Smooth muscle cell (in vitro differentiated cells): ENCODE data around the gene RORC. TPM values are rescaled to one million over a fixed set of nuclear protein-coding genes. Genes with fewer than 3 reads are reported as not detected.

Source experiments
- DNase-seq: peaks from one replicate; lab custom pipeline; 2025; ENCODE audit not compliant: unreplicated experiment; lab: John Stamatoyannopoulos, UW
- H2AFZ ChIP-seq: fragments of 200-600 bp; sonication (generic); 2 replicates; pipeline ENCODE4 v1.6.0; 2016; ENCODE audit warnings: antibody characterized with exemption, low read depth, mild to moderate bottlenecking
- H3F3A ChIP-seq: fragments of 200-600 bp; sonication (generic); 2 replicates; pipeline ENCODE4 v1.6.0; 2017; ENCODE audit warnings: antibody characterized with exemption, low read depth
- H3K27ac ChIP-seq: fragments of 200-600 bp; sonication (generic); 2 replicates; pipeline ENCODE4 v1.5.1; 2016; ENCODE audit warnings: low read depth, mild to moderate bottlenecking
- H3K27me3 ChIP-seq: fragments of 200-600 bp; sonication (generic); 2 replicates; pipeline ENCODE4 v1.6.1; 2016; ENCODE audit warnings: low read depth, mild to moderate bottlenecking
- H3K36me3 ChIP-seq: fragments of 200-600 bp; sonication (generic); 2 replicates; pipeline ENCODE4 v1.5.1; 2016; ENCODE audit warnings: low read depth
- H3K4me1 ChIP-seq: fragments of 200-600 bp; sonication (generic); 2 replicates; pipeline ENCODE4 v1.5.1; 2016; ENCODE audit warnings: low read depth
- H3K4me2 ChIP-seq: fragments of 200-600 bp; sonication (generic); 2 replicates; pipeline ENCODE4 v1.6.0; 2016; ENCODE audit warnings: mild to moderate bottlenecking
- H3K4me3 ChIP-seq: fragments of 200-600 bp; sonication (generic); 2 replicates; pipeline ENCODE4 v1.5.1; 2016; ENCODE audit warnings: mild to moderate bottlenecking
- H3K79me2 ChIP-seq: fragments of 200-600 bp; sonication (generic); 2 replicates; pipeline ENCODE4 v1.6.0; 2016; ENCODE audit warnings: low read depth, mild to moderate bottlenecking
- H3K9ac ChIP-seq: fragments of 200-600 bp; sonication (generic); 2 replicates; pipeline ENCODE4 v1.6.0; 2016; ENCODE audit warnings: low read depth
- H3K9me3 ChIP-seq: fragments of 200-600 bp; sonication (generic); replicated peaks from 2 replicates; pipeline ENCODE4 v1.5.1; 2016; ENCODE audit warnings: low read depth
- H4K20me1 ChIP-seq: fragments of 200-600 bp; sonication (generic); 2 replicates; pipeline ENCODE4 v1.6.0; 2016; ENCODE audit warnings: low read depth
- CTCF ChIP-seq: fragments of 200-600 bp; sonication (generic); IDR thresholded peaks from 2 replicates; pipeline ENCODE4 v1.5.1; 2017; ENCODE audit warnings: borderline replicate concordance, mild to moderate bottlenecking, antibody characterized with exemption; ENCODE audit not compliant: insufficient read depth, poor library complexity, severe bottlenecking
- WGBS: methylation state at CpG from one replicate; pipeline ENCODE4 v1.1.7; 2016; ENCODE audit warnings: low lambda C conversion rate; 5-methylcytosine and 5-hydroxymethylcytosine counted together
- polyA plus RNA-seq: library from polyadenylated mRNA; unstranded; fragments of >200 nt; fragmentation: Nextera tagmentation; extraction: Ambion mirVana; gene quantifications from 2 replicates; pipeline ENCODE4 v1.2.1, GENCODE V29; 2016
- total RNA-seq: library from RNA; depleted of rRNA; stranded (reverse); fragments of >200 nt; gene quantifications from 2 replicates; pipeline ENCODE4 v1.2.3, GENCODE V29; 2014

RORC gene
- total and polyA plus RNA-seq, 2 experiments from 2014 or later: not detected

- H4K20me1 ChIP-seq: no peaks in the 10 kb centered on the region
These were observed 23.1 kb upstream of the RORC start for GRCh38 chr1:151854658-151855057.

GRCh38 chr1:151853411-151853943 is 21.9 kb upstream of the RORC start, which contains the start of gene THEM5:
TSS of gene THEM5 (minus strand) at chr1:151853712. CDS start at chr1:151853565, 147 bp downstream.
- H3K36me3 ChIP-seq: no peaks in the 10 kb centered on the region
- no peaks in the 10 kb centered on the region for H3F3A ChIP-seq
- no peaks in the 10 kb centered on the region for H4K20me1 ChIP-seq
- H3K27me3 ChIP-seq: no peaks in the 10 kb centered on the region
- no peaks in the 10 kb centered on the region for H3K4me1 ChIP-seq
- no peaks in the 10 kb centered on the region for H3K9me3 ChIP-seq
- DNase-seq: no peak
- no peak within 1 kb of the TSS for H2AFZ ChIP-seq
- WGBS: 88% methylated on average over 5 of the region's 5 CpGs
- no peak within 1 kb of the TSS for H3K9ac ChIP-seq
- H3K79me2 ChIP-seq: no peaks in the 10 kb centered on the region
- no peak within 1 kb of the TSS for H3K4me3 ChIP-seq
- no peak within 1 kb of the TSS for H3K27ac ChIP-seq
- TF ChIP-seq CTCF: no peak
- no peak within 1 kb of the TSS for H3K4me2 ChIP-seq

More at GRCh38 chr1:151854658-151855057, 23.1 kb upstream of the RORC start:
- 89% methylated on average over 7 of the region's 7 CpGs for WGBS
- Histone ChIP-seq H2AFZ (no peak overlapping the region), H3K79me2 (no peaks in the 10 kb centered on the region), H3K36me3 (no peaks in the 10 kb centered on the region), H3F3A (no peaks in the 10 kb centered on the region), H3K4me1 (no peaks in the 10 kb centered on the region), H3K4me3 (no peak overlapping the region), H3K27me3 (no peaks in the 10 kb centered on the region), H3K27ac (no peak overlapping the region), H3K9me3 (no peaks in the 10 kb centered on the region), H3K4me2 (no peak overlapping the region), H3K9ac (no peak overlapping the region)
- no peak for DNase-seq
- no peak for TF ChIP-seq CTCF

GRCh38 chr1:151852733-151853132 is 21.1 kb upstream of the RORC start:
- no peak overlapping the region for H3K4me2 ChIP-seq
- no peak overlapping the region for H2AFZ ChIP-seq
- H3K9me3 ChIP-seq: no peaks in the 10 kb centered on the region
- WGBS: 96% methylated on average over 4 of the region's 4 CpGs
- no peak overlapping the region for H3K4me3 ChIP-seq
- TF ChIP-seq CTCF: no peak
- no peak overlapping the region for H3K9ac ChIP-seq
- H3K27me3 ChIP-seq: no peaks in the 10 kb centered on the region
- no peaks in the 10 kb centered on the region for H4K20me1 ChIP-seq
- no peak for DNase-seq
- no peaks in the 10 kb centered on the region for H3K4me1 ChIP-seq
- no peaks in the 10 kb centered on the region for H3F3A ChIP-seq
- H3K79me2 ChIP-seq: no peaks in the 10 kb centered on the region
- no peaks in the 10 kb centered on the region for H3K36me3 ChIP-seq
- no peak overlapping the region for H3K27ac ChIP-seq

GRCh38 chr1:151851886-151852285 is 20.3 kb upstream of the RORC start:
- H3K36me3 ChIP-seq: no peaks in the 10 kb centered on the region
- no peak overlapping the region for H3K4me2 ChIP-seq
- no peaks in the 10 kb centered on the region for H3F3A ChIP-seq
- H3K4me3 ChIP-seq: no peak overlapping the region
- DNase-seq: no peak
- no peaks in the 10 kb centered on the region for H4K20me1 ChIP-seq
- no peak overlapping the region for H3K9ac ChIP-seq
- 76% methylated on average over 8 of the region's 8 CpGs for WGBS
- no peak for TF ChIP-seq CTCF
- no peaks in the 10 kb centered on the region for H3K27me3 ChIP-seq
- H3K79me2 ChIP-seq: no peaks in the 10 kb centered on the region
- H3K9me3 ChIP-seq: no peaks in the 10 kb centered on the region
- H3K4me1 ChIP-seq: no peaks in the 10 kb centered on the region
- H3K27ac ChIP-seq: no peak overlapping the region
- no peak overlapping the region for H2AFZ ChIP-seq
